Fibroblast of lung (primary cell): ENCODE results near the gene CTBP2. TPM values are rescaled to one million over a fixed set of nuclear protein-coding genes. Genes with fewer than 3 reads are reported as not detected.
"Not testable (repeated sequence)": the region's sequence is repeated elsewhere in the genome, so short reads cannot be mapped to it uniquely, and the experiment has no call there.

ENCODE experiments used
- DNase-seq, 2 donors: peaks; one replicate each; pipeline versions ENCODE4 v3.0.0 to v3.0.0-alpha.2; 2010; ENCODE audit warnings: low read depth in 2 of 2
- H2AFZ ChIP-seq: 2 replicates; pipeline ENCODE4 v1.5.1; 2012; ENCODE audit warnings: low read length, control low read depth, inconsistent platforms
- H3K27ac ChIP-seq: 2 replicates; pipeline ENCODE4 v1.5.1; 2011; ENCODE audit warnings: low read length, control low read depth; ENCODE audit not compliant: insufficient read depth
- H3K27me3 ChIP-seq: 2 replicates; pipeline ENCODE4 v1.5.1; 2011; ENCODE audit warnings: mild to moderate bottlenecking, low read length; ENCODE audit not compliant: control insufficient read depth, insufficient read depth
- H3K36me3 ChIP-seq: 2 replicates; pipeline ENCODE4 v1.5.1; 2011; ENCODE audit warnings: low read length; ENCODE audit not compliant: control insufficient read depth, insufficient read depth
- H3K4me1 ChIP-seq: 2 replicates; pipeline ENCODE4 v1.5.1; 2011; ENCODE audit warnings: low read length; ENCODE audit not compliant: control insufficient read depth, insufficient read depth; ENCODE audit errors: extremely low read depth
- H3K4me2 ChIP-seq: 2 replicates; pipeline ENCODE4 v1.5.1; 2011; ENCODE audit warnings: low read length, control low read depth; ENCODE audit not compliant: insufficient read depth; ENCODE audit errors: extremely low read depth
- H3K4me3 ChIP-seq, 4 experiments: fragments of 200-600 bp in 1 of 4; sonication (generic) in 1 of 4; replicated peaks in 1 of 4; 2 replicates each; pipeline ENCODE4 v1.5.1; 2011 to 2016; ENCODE audit warnings: low read length in 4 of 4, low read depth in 3 of 4, mild to moderate bottlenecking in 3 of 4, control low read depth in 2 of 4, inconsistent platforms in 1 of 4, mixed read lengths in 1 of 4; ENCODE audit not compliant: insufficient read depth in 1 of 4; ENCODE audit errors: control extremely low read depth in 1 of 4
- H3K79me2 ChIP-seq: 2 replicates; pipeline ENCODE4 v1.5.1; 2012; ENCODE audit warnings: mild to moderate bottlenecking, low read length, inconsistent platforms; ENCODE audit not compliant: control insufficient read depth, insufficient read depth
- H3K9ac ChIP-seq: 2 replicates; pipeline ENCODE4 v1.5.1; 2011; ENCODE audit warnings: mild to moderate bottlenecking, low read length, control low read depth; ENCODE audit not compliant: insufficient read depth
- H3K9me3 ChIP-seq: 2 replicates; pipeline ENCODE4 v1.5.1; 2012; ENCODE audit warnings: low read depth, low read length; ENCODE audit not compliant: control insufficient read depth, insufficient read depth
- H4K20me1 ChIP-seq: 2 replicates; pipeline ENCODE4 v1.5.1; 2011; ENCODE audit warnings: low read length; ENCODE audit not compliant: control insufficient read depth, insufficient read depth; ENCODE audit errors: extremely low read depth
- EZH2 ChIP-seq: IDR thresholded peaks from 2 replicates; pipeline ENCODE4 v1.5.1; 2012; ENCODE audit warnings: low read length, control low read depth, mild to moderate bottlenecking; ENCODE audit errors: missing control alignments
- polyA plus RNA-seq, 2 donors: library from polyadenylated mRNA; depleted of rRNA in 1 of 2; stranded (reverse) in 1 of 2; unstranded in 1 of 2; fragments of >200 nt; gene quantifications; 2 replicates each; pipeline ENCODE4 v1.2.1, GENCODE V29; 2011 to 2012; ENCODE audit warnings: missing spikeins in 1 of 2
- total RNA-seq: library from RNA; depleted of rRNA; stranded (reverse); fragments of >200 nt; gene quantifications from 2 replicates; pipeline ENCODE4 v1.2.1, GENCODE V29; 2014
- TF ChIP-seq, protein P1 (sequence below), 2 donors: IDR thresholded peaks in 1 of 2; conservative IDR thresholded peaks in 1 of 2; 1 replicate in 1 of 2; 2 replicates in 1 of 2; pipeline ENCODE4 v1.5.1; 2011 to 2012; ENCODE audit warnings: low read length in 2 of 2, control low read depth in 1 of 2, inconsistent platforms in 1 of 2, low read depth in 1 of 2, mild to moderate bottlenecking in 1 of 2

CTBP2 gene
- total and polyA plus RNA-seq, 2 donors (not counting 1 experiment from before 2014, with no cell fraction given), result 72.1 to 73.3 TPM

- Histone ChIP-seq H2AFZ (no peak overlapping the region), H3K79me2 (peaks cover 64% of the 10 kb centered on the region), H3K4me1 (peaks cover 51% of the 10 kb centered on the region), H3K4me3 (no peak overlapping the region), H3K27ac (peak overlapping the region; percentile 73), H3K27me3 (no peaks in the 10 kb centered on the region), H3K36me3 (peaks cover 2% of the 10 kb centered on the region), H3K9ac (peak overlapping the region; percentile 47), H4K20me1 (no peaks in the 10 kb centered on the region), H3K9me3 (no peaks in the 10 kb centered on the region), H3K4me2 (peak overlapping the region; percentile 49)
- TF ChIP-seq, protein P1, sequence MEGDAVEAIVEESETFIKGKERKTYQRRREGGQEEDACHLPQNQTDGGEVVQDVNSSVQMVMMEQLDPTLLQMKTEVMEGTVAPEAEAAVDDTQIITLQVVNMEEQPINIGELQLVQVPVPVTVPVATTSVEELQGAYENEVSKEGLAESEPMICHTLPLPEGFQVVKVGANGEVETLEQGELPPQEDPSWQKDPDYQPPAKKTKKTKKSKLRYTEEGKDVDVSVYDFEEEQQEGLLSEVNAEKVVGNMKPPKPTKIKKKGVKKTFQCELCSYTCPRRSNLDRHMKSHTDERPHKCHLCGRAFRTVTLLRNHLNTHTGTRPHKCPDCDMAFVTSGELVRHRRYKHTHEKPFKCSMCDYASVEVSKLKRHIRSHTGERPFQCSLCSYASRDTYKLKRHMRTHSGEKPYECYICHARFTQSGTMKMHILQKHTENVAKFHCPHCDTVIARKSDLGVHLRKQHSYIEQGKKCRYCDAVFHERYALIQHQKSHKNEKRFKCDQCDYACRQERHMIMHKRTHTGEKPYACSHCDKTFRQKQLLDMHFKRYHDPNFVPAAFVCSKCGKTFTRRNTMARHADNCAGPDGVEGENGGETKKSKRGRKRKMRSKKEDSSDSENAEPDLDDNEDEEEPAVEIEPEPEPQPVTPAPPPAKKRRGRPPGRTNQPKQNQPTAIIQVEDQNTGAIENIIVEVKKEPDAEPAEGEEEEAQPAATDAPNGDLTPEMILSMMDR (conservative IDR thresholded peaks at IDR 0.05 in 1 of 2, IDR thresholded peaks at IDR 0.05 in 1 of 2; ENCODE audit: low read depth in 1 of 2, low read length in 2 of 2), result no peak
- no peak for TF ChIP-seq EZH2
- DNase-seq, result peak in 1 of 2 donors; percentile 87
These were observed 99.9 kb downstream of the CTBP2 start for GRCh38 chr10:125060482-125060825.

GRCh38 chr10:125060026-125060425 lies 100.3 kb downstream of the CTBP2 start:
- TF ChIP-seq, protein P1 (conservative IDR thresholded peaks at IDR 0.05 in 1 of 2, IDR thresholded peaks at IDR 0.05 in 1 of 2; ENCODE audit: low read depth in 1 of 2, low read length in 2 of 2), result no peak
- TF ChIP-seq EZH2, result no peak
- Histone ChIP-seq H3K4me3 (no peak overlapping the region), H4K20me1 (no peaks in the 10 kb centered on the region), H3K4me1 (peaks cover 50% of the 10 kb centered on the region), H3K9ac (peak overlapping the region; percentile 32), H3K36me3 (peaks cover 2% of the 10 kb centered on the region), H3K27ac (peak overlapping the region; percentile 73), H3K27me3 (no peaks in the 10 kb centered on the region), H3K9me3 (no peaks in the 10 kb centered on the region), H3K4me2 (peak overlapping the region; percentile 49), H3K79me2 (peaks cover 65% of the 10 kb centered on the region), H2AFZ (no peak overlapping the region)
- DNase-seq, result peak; percentile 79 to 80

- not testable (repeated sequence) for H3K36me3 ChIP-seq, H4K20me1 ChIP-seq, H3K27ac ChIP-seq, DNase-seq, H3K4me2 ChIP-seq, H3K27me3 ChIP-seq, H3K9me3 ChIP-seq, H3K4me3 ChIP-seq, H3K9ac ChIP-seq, H2AFZ ChIP-seq
- H3K79me2 ChIP-seq, result peaks cover 72% of the 10 kb centered on the region
- H3K4me1 ChIP-seq, result peaks cover 50% of the 10 kb centered on the region
These were observed 101.0 kb downstream of the CTBP2 start for GRCh38 chr10:125059348-125059747.
